Cortex of kidney (tissue), 1 donor: Measurements from ENCODE around the gene CRYGB.
"Not testable (repeated sequence)": the region's sequence is repeated elsewhere in the genome, so short reads cannot be mapped to it uniquely, and the experiment has no call there.

Experiments
- DNase-seq: peaks from one replicate; lab custom pipeline; 2025; lab: John Stamatoyannopoulos, UW

Gene CRYGB

GRCh38 chr2:208112969-208113368 lies 33.0 kb downstream of the CRYGB start:
- DNase-seq, result no peak

DNA sequence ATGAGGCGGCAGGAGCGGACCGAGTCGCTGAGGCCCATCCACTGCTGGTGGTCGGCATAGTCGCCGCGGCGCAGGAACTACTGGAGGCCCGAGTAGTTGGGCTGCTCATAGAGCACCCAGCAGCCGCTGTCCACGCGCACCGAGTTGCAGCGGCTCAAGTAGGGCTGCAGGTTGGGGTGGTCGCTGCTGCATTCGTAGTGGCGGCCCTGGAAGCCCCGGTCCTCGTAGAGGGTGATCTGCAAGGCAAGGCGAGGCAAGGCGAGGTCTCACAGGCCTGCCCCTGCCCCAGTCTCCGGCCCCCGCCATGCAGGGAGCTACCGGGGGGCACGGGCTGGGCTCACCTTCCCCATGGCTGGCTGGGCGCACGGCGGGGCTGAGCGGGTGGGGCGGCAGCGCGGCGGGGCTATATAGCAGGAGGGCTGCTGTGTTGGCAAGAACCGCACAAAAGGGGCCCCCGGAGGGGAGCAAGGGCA lies 33.6 kb downstream of the CRYGB start:
- DNase-seq, result not testable (repeated sequence)

- DNase-seq, result no peak
Observed at GRCh38 chr2:208103616-208104015, 42.3 kb downstream of the CRYGB start.

DNA sequence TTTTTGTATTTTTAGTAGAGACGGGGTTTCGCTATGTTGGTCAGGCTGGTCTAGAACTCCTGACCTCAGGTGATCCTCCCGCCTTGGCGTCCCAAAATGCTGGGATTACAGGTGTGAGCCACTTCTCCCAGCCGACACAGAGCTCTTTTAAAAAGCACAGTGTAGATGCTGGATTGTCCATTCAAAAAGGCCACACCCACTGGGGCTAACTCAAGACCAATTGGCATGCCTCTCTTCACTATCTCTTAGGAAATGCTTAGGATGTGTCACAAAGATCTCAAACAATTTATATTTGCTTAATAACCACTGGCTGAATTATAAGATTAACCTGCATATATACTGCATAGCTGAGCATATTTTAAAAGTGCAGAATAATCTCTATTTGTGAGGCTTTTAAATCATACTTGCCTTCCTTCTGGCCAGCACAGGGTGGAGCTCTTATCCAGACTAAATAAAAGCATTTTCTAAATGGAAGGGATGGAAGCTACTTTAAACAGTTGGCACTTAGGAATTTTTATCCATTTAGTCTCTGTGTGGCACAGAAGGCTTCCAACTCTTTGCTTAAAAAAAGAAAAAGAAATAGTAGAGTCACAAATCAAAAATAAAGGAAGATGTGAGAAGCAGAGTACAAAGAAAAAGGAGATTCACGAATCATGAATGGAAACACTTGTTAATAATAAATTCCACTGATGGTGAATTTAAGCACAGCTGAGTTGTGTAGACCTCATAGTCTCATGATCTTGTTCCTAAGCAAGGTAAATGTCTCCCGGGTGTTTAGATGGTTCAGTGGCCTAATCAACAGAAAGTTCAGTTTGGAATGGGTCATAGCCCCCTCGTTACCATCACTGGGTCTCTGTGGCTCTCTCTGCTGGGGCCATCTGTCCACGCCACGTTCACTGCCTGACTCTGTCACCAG lies 44.0 kb downstream of the CRYGB start:
- DNase-seq, result no peak

GRCh38 chr2:208099682-208100470 lies 46.1 kb downstream of the CRYGB start:
- DNase-seq, result no peak

DNA sequence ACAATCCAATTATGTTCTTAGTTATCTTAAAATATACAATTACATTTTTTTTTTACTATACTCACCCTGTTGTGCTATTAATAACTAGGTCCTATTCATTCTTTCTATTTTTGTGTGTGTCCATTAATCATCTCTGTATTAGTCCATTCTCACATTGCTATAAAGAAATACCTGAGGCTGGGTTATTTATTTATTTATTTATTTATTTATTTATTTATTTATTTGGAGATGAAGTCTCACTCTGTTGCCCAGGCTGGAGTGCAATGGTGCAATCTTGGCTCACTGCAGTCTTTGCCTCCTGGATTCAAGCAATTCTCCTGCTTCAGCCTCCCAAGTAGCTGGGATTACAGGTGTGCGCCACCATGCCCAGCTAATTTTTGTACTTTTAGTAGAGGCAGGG lies 47.3 kb downstream of the CRYGB start:
- not testable (repeated sequence) for DNase-seq

GRCh38 chr2:208098267-208098666 lies 47.7 kb downstream of the CRYGB start:
- DNase-seq, result no peak

- DNase-seq, result no peak
Observed at GRCh38 chr2:208097801-208098200, 48.2 kb downstream of the CRYGB start.

DNA sequence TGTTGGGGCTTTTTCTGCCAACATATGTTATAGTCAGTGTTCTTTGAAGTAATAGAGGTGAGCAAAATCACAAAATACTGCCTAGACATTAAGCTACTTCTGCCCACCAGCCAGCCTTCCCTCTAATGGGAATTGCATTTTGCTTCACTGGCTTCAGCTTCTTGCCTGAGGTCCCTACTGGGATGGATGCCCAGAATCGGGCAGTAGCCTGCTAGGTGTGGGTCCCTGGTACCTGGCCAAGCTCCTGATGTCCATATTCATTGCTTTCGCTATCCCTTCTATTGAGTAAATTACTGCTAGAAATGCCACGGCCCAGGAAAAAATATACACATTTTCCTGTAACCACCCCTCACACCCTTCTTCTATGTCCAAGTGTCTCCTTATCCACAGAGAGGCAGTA lies 48.6 kb downstream of the CRYGB start:
- DNase-seq, result no peak

GRCh38 chr2:208096080-208096479 lies 49.9 kb downstream of the CRYGB start:
- DNase-seq, result no peak

GRCh38 chr2:208093128-208093527 lies 52.8 kb downstream of the CRYGB start:
- DNase-seq, result no peak
